Mesodermal cell (in vitro differentiated cells): Measurements from ENCODE around the gene HTN1. TPM values are rescaled to one million over a fixed set of nuclear protein-coding genes. Genes with fewer than 3 reads are reported as not detected.
"Not testable (repeated sequence)": the region's sequence is repeated elsewhere in the genome, so short reads cannot be mapped to it uniquely, and the experiment has no call there.

Source experiments
- H3K27ac ChIP-seq: 2 replicates; pipeline ENCODE4 v1.7.0; 2013; ENCODE audit warnings: mild to moderate bottlenecking, low read depth, low read length, moderate library complexity; ENCODE audit not compliant: severe bottlenecking
- H3K36me3 ChIP-seq: 2 replicates; pipeline ENCODE4 v1.7.1; 2013; ENCODE audit warnings: mild to moderate bottlenecking, low read length, moderate library complexity; ENCODE audit not compliant: control insufficient read depth, insufficient read depth
- H3K4me1 ChIP-seq: one replicate; pipeline ENCODE4 v1.7.1; 2013; ENCODE audit warnings: mild to moderate bottlenecking, low read length; ENCODE audit not compliant: insufficient read depth, control insufficient read depth, poor library complexity, severe bottlenecking
- H3K4me3 ChIP-seq: 2 replicates; pipeline ENCODE4 v1.7.0; 2013; ENCODE audit warnings: low read length, control low read depth, mild to moderate bottlenecking; ENCODE audit not compliant: insufficient read depth, poor library complexity, severe bottlenecking; ENCODE audit errors: extremely low read depth
- H3K9me3 ChIP-seq: 2 replicates; pipeline ENCODE4 v1.7.1; 2013; ENCODE audit warnings: mild to moderate bottlenecking, low read length, moderate library complexity; ENCODE audit not compliant: control insufficient read depth
- WGBS, 2 experiments: methylation state at CpG; one replicate each; pipeline ENCODE4 v1.1.5; 2013; ENCODE audit warnings: missing lambda C conversion rate in 2 of 2; ENCODE audit not compliant: insufficient coverage in 2 of 2; 5-methylcytosine and 5-hydroxymethylcytosine counted together
- polyA plus RNA-seq, 2 experiments: library from polyadenylated mRNA; stranded (reverse); fragments of 50-300 nt; gene quantifications; one replicate each; pipeline ENCODE4 v1.2.3, GENCODE V29; 2013

The HTN1 gene
- polyA plus RNA-seq (2013, experiment 1 of 2), result not detected
- polyA plus RNA-seq (2013, experiment 2 of 2), result not detected

DNA sequence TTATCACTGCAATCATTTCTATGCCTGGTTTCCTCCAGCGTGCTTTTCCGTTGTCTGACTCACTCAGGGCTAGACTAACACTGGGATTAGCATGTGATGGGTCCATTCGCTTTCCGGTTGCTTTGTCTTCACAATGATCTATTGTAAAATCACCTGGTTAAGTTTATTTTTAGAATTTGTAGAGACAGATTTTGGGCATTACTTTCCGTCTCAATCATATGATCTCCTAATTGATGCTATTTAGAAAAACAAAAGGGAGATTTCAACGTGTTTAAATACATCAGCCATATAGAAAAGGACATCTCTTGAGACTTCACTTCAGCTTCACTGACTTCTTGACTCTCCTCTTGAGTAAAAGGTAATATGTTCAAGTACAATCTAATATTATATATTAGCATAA, at the start of gene HTN1:
TSS of gene HTN1 (plus strand) at position 301 of the 400 bp plus-strand sequence. CDS start 2,639 bp downstream, outside the sequence.
- H3K27ac ChIP-seq, H3K4me3 ChIP-seq, H3K9me3 ChIP-seq, H3K4me1 ChIP-seq, H3K36me3 ChIP-seq: not testable (repeated sequence)
- WGBS, 2 experiments, result no CpG with 5 or more reads among the region's 6 CpGs

DNA sequence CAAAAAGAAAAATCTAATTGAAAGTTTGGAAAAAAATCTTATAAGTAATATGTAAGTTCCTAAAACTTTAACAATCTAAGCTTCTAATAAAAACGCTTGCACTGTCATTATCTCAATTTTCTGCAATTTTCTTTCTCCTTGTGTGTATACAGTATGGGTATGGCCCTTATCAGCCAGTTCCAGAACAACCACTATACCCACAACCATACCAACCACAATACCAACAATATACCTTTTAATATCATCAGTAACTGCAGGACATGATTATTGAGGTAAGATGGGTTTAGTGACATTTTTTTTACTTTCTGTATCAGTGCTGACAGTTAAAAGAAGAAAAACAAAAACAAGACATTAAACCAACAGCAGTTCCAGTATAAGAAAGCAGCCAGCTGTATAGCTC, 49.5 kb upstream of the HTN1 start:
- Histone ChIP-seq H3K9me3 (no peaks in the 10 kb centered on the region), H3K4me3 (no peak overlapping the region), H3K27ac (no peak overlapping the region), H3K36me3 (no peaks in the 10 kb centered on the region), H3K4me1 (no peaks in the 10 kb centered on the region)
- WGBS, 2 experiments, result no CpG with 5 or more reads among the region's 1 CpG

DNA sequence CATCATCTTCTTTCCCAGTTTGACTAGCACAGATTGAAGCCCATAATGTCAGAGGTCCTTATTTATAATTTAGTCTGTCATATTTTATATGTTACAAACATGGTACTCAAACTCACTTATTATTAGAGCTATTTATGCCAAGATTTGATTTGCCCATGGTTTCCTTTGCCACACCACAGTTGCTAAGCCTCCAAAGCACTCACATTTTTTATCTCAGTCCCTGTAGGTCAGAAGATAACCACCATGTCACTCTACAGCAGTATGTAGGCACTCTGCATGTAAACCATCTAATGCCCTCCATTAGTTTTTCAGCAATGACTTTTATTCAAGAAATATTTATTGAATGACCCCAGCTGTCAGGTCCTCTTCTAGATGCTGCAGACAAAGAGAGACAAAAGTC, 47.7 kb upstream of the HTN1 start:
- no peaks in the 10 kb centered on the region for H3K36me3 ChIP-seq
- no peaks in the 10 kb centered on the region for H3K9me3 ChIP-seq
- H3K27ac ChIP-seq, result no peak overlapping the region
- no peak overlapping the region for H3K4me3 ChIP-seq
- H3K4me1 ChIP-seq, result no peaks in the 10 kb centered on the region

DNA sequence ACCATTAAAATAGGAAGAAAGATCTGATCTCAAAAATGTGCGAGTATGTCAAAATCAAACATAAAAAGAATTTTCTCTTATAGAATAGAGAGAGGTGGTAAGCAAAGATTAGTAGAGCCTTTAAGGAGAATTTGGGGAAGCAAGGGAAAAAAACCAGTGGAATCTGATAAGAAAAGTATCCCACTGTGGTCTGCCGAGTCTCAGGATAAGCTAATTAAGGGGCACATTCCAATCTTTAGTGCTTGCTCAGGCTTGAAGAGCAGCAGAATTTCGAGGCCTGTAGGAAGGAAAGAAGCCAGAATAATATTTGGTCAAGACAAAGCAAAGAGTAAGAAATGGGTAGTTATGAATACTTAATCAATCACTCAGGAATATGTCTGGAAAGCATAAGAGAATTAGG, 41.5 kb upstream of the HTN1 start:
- WGBS, 2 experiments, result 11 to 72% methylated on average over 1 to 2 of the region's 3 CpGs
- H3K4me3 ChIP-seq, result no peak overlapping the region
- H3K27ac ChIP-seq, result no peak overlapping the region
- no peaks in the 10 kb centered on the region for H3K36me3 ChIP-seq
- no peaks in the 10 kb centered on the region for H3K9me3 ChIP-seq
- peaks cover 6% of the 10 kb centered on the region for H3K4me1 ChIP-seq

DNA sequence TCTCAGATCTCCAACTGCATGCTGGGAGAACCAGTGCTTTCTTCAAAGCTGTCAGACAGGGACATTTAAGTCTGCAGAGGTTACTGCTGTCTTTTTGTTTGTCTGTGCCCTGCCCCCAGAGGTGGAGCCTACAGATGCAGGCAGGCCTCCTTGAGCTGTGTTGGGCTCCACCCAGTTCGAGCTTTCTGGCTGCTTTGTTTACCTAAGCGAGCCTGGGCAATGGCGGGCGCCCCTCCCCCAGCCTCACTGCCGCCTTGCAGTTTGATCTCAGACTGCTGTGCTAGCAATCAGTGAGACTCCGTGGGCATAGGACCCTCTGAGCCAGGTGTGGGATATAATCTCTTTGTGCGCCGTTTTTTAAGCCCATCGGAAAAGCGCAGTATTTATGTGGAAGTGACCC, 31.2 kb upstream of the HTN1 start:
- not testable (repeated sequence) for H3K27ac ChIP-seq, H3K4me1 ChIP-seq, H3K36me3 ChIP-seq, H3K9me3 ChIP-seq, H3K4me3 ChIP-seq
- 95% methylated on average over 4 of the region's 10 CpGs; no CpG with 5 or more reads in 1 of the 2 experiments for WGBS, 2 experiments

DNA sequence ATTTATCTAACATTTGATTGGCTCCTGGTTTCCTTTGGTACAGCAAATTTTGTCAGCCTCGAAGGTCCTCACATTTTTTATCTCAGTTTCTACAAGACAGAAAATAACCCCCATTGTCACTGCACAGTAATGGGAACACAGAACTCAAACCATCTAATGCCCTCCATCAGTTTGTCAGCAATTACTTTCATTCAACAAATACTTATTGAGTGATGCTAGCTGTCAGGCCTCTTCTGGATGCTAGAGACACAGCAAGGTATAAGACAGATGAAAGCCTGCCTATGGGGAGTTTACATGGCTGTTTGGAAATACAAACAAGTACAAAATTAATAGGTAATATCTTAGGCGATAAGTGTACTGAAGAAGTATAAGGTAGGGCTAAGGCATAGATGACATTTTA, 27.0 kb upstream of the HTN1 start:
- no peaks in the 10 kb centered on the region for H3K4me1 ChIP-seq
- WGBS, 2 experiments, result 50 to 93% methylated on average over 1 to 2 of the region's 2 CpGs
- H3K9me3 ChIP-seq, result no peaks in the 10 kb centered on the region
- no peak overlapping the region for H3K27ac ChIP-seq
- no peak overlapping the region for H3K4me3 ChIP-seq
- H3K36me3 ChIP-seq, result no peaks in the 10 kb centered on the region

DNA sequence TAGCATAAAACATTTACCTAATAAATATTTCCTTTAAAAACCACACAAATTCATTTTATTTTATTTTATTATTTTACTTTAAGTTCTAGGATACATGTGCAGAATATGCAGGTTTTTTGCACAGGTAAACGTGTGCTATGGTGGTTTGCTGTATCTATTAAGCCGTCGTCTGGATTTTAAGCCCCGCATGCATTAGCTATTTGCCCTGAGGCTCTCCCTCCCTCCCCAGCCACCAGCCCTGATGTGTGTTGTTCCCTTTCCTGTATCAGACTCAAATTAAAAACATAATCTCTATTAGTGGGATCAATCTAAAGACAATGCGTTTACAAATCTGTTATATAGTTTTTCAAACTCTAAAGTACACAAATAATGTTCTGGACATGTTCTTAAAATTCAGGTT, 23.2 kb upstream of the HTN1 start:
- Histone ChIP-seq H3K27ac (no peak overlapping the region), H3K4me3 (no peak overlapping the region), H3K9me3 (no peaks in the 10 kb centered on the region), H3K36me3 (no peaks in the 10 kb centered on the region), H3K4me1 (no peaks in the 10 kb centered on the region)
- 87 to 90% methylated on average over 3 of the region's 5 CpGs for WGBS, 2 experiments

DNA sequence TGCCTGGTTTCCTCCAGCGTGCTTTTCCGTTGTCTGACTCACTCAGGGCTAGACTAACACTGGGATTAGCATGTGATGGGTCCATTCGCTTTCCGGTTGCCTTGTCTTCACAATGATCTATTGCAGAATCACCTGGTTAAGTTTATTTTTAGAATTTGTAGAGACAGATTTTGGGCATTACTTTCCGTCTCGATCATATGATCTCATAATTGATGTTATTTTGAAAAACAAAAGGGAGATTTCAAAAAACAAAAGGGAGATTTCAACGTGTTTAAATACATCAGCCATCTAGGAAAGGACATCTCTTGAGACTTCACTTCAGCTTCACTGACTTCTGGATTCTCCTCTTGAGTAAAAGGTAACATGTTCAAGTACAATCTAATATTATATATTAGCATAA, 22.1 kb upstream of the HTN1 start, which contains the start of gene HTN3:
TSS of gene HTN3 (plus strand) at position 301 of the 400 bp plus-strand sequence. CDS start 2,282 bp downstream, outside the sequence.
- not testable (repeated sequence) for H3K27ac ChIP-seq, H3K4me1 ChIP-seq, H3K9me3 ChIP-seq, H3K36me3 ChIP-seq, H3K4me3 ChIP-seq
- WGBS, 2 experiments, result 80 to 95% methylated on average over 1 to 5 of the region's 7 CpGs

DNA sequence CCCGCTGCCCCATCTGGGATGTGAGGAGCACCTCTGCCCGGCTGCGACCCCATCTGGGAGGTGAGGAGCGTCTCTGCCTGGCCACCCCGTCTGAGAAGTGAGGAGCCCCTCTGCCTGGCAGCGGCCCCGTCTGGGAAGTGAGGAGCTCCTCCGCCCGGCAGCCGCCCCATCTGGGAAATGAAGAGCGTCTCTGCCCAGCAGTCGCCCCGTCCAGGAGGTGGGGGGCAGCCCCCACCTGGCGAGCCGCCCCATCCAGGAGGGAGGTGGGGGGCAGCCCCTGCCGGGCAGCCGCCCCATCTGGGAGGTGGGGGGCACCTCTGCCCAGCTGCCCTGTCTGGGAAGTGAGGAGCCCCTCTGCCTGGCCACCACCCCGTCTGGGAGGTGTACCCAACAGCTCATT, 12.7 kb upstream of the HTN1 start:
- H3K36me3 ChIP-seq, H3K4me3 ChIP-seq, H3K9me3 ChIP-seq, H3K27ac ChIP-seq, H3K4me1 ChIP-seq: not testable (repeated sequence)
- WGBS, 2 experiments, result 80 to 87% methylated on average over 10 to 18 of the region's 18 CpGs

DNA sequence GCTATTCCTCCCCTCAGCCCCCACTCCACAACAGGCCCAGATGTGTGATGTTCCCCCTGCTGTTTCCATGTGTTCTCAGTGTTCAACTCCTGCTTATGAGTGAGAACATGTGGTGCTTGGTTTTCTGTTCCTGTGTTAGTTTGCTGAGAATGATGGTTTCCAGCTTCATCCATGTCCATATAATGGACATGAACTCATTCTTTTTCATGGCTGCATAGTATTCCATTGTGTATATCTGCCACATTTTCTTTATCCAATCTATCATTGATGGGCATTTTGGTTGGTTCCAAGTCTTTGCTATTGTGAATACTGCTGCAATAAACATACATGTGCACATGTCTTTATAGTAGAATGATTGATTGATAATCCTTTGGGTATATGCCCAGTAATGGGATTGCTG, 10.3 kb upstream of the HTN1 start:
- not testable (repeated sequence) for H3K36me3 ChIP-seq, H3K27ac ChIP-seq, H3K4me1 ChIP-seq, H3K4me3 ChIP-seq, H3K9me3 ChIP-seq

DNA sequence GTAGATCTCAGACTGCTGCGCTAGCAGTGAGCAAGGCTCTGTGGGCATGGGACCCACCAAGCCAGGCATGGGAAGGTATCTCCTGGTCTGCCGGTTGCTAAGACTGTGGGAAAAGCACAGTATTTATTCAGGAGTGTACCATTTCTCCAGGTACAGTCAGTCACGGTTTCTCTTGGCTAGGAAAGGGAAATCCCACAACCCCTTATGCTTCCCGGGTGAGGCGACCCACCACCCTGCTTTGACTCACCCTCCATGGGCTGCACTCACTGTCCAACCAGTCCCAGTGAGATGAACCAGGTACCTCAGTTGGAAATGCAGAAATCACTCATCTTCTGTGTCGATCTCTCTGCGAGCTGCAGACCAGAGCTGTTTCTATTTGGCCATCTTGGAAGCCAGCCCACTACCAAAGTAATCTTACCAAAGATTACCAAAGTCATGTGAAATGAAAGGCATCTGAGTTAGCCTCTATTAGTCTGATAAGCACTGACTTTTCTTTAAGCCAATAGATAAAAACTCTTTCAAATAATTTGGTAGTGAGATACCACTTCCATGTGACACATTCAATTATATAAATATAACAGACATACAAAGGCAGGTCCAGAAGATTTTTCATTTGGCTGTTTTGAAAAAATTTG, 8.5 kb upstream of the HTN1 start:
- H3K27ac ChIP-seq, result no peak overlapping the region
- 89 to 92% methylated on average over 5 to 6 of the region's 7 CpGs for WGBS, 2 experiments

More for the DNA sequence above, 8.5 kb upstream of the HTN1 start:
- no peak overlapping the region for H3K4me3 ChIP-seq
- no peaks in the 10 kb centered on the region for H3K36me3 ChIP-seq
- no peaks in the 10 kb centered on the region for H3K9me3 ChIP-seq
- H3K4me1 ChIP-seq, result no peaks in the 10 kb centered on the region
